ENCODE results near the gene MMRN2. TPM values are rescaled to one million over a fixed set of nuclear protein-coding genes. Genes with fewer than 3 reads are reported as not detected.
A peak's percentile ranks its signal among the peaks of the same experiment; 100 is the strongest.

MMRN2 gene
- total RNA-seq, 1 experiment from 2014 or later: 13.4 TPM

- no peak for DNase-seq
- Histone ChIP-seq H3K4me2 (peak overlapping the region; percentile 95), H3K9me3 (ENCODE audit: insufficient read depth, low read depth) (no peaks in the 10 kb centered on the region), H3K9me2 (ENCODE audit: insufficient read depth) (no peaks in the 10 kb centered on the region), H3F3A (ENCODE audit: insufficient read depth, low read depth) (peaks cover 43% of the 10 kb centered on the region), H3K36me3 (ENCODE audit: low read depth) (no peaks in the 10 kb centered on the region), H3K4me1 (replicated peaks; ENCODE audit: insufficient read depth) (peaks cover 59% of the 10 kb centered on the region), H3K4me3 (peak overlapping the region; percentile 81), H3K79me2 (ENCODE audit: low read depth) (peaks cover 27% of the 10 kb centered on the region), H3K27me3 (ENCODE audit: insufficient read depth, low read depth) (no peaks in the 10 kb centered on the region), H4K20me1 (ENCODE audit: insufficient read depth) (no peaks in the 10 kb centered on the region), H2AFZ (no peak overlapping the region), H3K27ac (peak overlapping the region; percentile 91)
- POLR2A ChIA-PET (ENCODE audit: unreplicated experiment): interaction anchor here (0.6 to 1.0 kb wide), 9 partner anchors 9 to 321 kb away, joined by 3 to 21 read pairs (median 6); no protein-coding TSS in a partner anchor
- intact Hi-C loops (cut with micrococcal nuclease; ENCODE audit: unreplicated experiment): loop anchor here (2.0 to 5.0 kb wide), 2 partner anchors 53 to 125 kb away; partner anchors contain the start of genes FAM25A, GLUD1 and SHLD2
- BruUV-seq (replicated peaks): TSS peak; percentile 6
- CTCF ChIA-PET: interaction anchor here (0.6 to 0.7 kb wide), 2 partner anchors 30 kb away, joined by 3 to 18 read pairs; no protein-coding TSS in a partner anchor
- no peak for TF ChIP-seq EZH2 (IDR thresholded peaks at IDR 0.05; ENCODE audit: low read depth)
- no peak for TF ChIP-seq CTCF (conservative IDR thresholded peaks at IDR 0.05)
Measured at GRCh38 chr10:86969421-86970041, 12.1 kb upstream of the MMRN2 start.

- intact Hi-C loops (cut with micrococcal nuclease; ENCODE audit: unreplicated experiment): no loop called here
Measured at GRCh38 chr10:86968994-86969355, 11.6 kb upstream of the MMRN2 start.

More at GRCh38 chr10:86968994-86969355, 11.6 kb upstream of the MMRN2 start:
- H3K4me2 ChIP-seq: peak overlapping the region; percentile 95
- peak overlapping the region; percentile 81 for H3K4me3 ChIP-seq
- CTCF ChIA-PET: no interaction called here
- peaks cover 27% of the 10 kb centered on the region for H3K79me2 ChIP-seq (ENCODE audit: low read depth)
- TF ChIP-seq EZH2 (IDR thresholded peaks at IDR 0.05; ENCODE audit: low read depth) (no peak), CTCF (conservative IDR thresholded peaks at IDR 0.05) (no peak)
- no peaks in the 10 kb centered on the region for H4K20me1 ChIP-seq (ENCODE audit: insufficient read depth)
- no TSS peak for BruUV-seq (replicated peaks)
- no peaks in the 10 kb centered on the region for H3K9me2 ChIP-seq (ENCODE audit: insufficient read depth)
- peak overlapping the region; percentile 76; the same call in 1 of the 2 replicates for H2AFZ ChIP-seq
- no peak for DNase-seq
- peak overlapping the region; percentile 91 for H3K27ac ChIP-seq
- H3K27me3 ChIP-seq (ENCODE audit: insufficient read depth, low read depth): no peaks in the 10 kb centered on the region
- H3F3A ChIP-seq (ENCODE audit: insufficient read depth, low read depth): peaks cover 38% of the 10 kb centered on the region
- H3K4me1 ChIP-seq (replicated peaks; ENCODE audit: insufficient read depth): peaks cover 54% of the 10 kb centered on the region
- H3K9me3 ChIP-seq (ENCODE audit: insufficient read depth, low read depth): no peaks in the 10 kb centered on the region
- no peaks in the 10 kb centered on the region for H3K36me3 ChIP-seq (ENCODE audit: low read depth)
- POLR2A ChIA-PET (ENCODE audit: unreplicated experiment): interaction anchor here (0.6 to 1.0 kb wide), 2 partner anchors 123 to 878 kb away, joined by 7 to 9 read pairs; no protein-coding TSS in a partner anchor

Data from PC-9 (cell line).